Smooth muscle cell (in vitro differentiated cells): Measurements from ENCODE around the gene KIAA0513. TPM values are rescaled to one million over a fixed set of nuclear protein-coding genes. Genes with fewer than 3 reads are reported as not detected.

ENCODE experiments used
- DNase-seq: peaks from one replicate; lab custom pipeline; 2025; ENCODE audit not compliant: unreplicated experiment; lab: John Stamatoyannopoulos, UW
- H2AFZ ChIP-seq: fragments of 200-600 bp; sonication (generic); 2 replicates; pipeline ENCODE4 v1.6.0; 2016; ENCODE audit warnings: antibody characterized with exemption, low read depth, mild to moderate bottlenecking
- H3F3A ChIP-seq: fragments of 200-600 bp; sonication (generic); 2 replicates; pipeline ENCODE4 v1.6.0; 2017; ENCODE audit warnings: antibody characterized with exemption, low read depth
- H3K27ac ChIP-seq: fragments of 200-600 bp; sonication (generic); 2 replicates; pipeline ENCODE4 v1.5.1; 2016; ENCODE audit warnings: low read depth, mild to moderate bottlenecking
- H3K27me3 ChIP-seq: fragments of 200-600 bp; sonication (generic); 2 replicates; pipeline ENCODE4 v1.6.1; 2016; ENCODE audit warnings: low read depth, mild to moderate bottlenecking
- H3K36me3 ChIP-seq: fragments of 200-600 bp; sonication (generic); 2 replicates; pipeline ENCODE4 v1.5.1; 2016; ENCODE audit warnings: low read depth
- H3K4me1 ChIP-seq: fragments of 200-600 bp; sonication (generic); 2 replicates; pipeline ENCODE4 v1.5.1; 2016; ENCODE audit warnings: low read depth
- H3K4me2 ChIP-seq: fragments of 200-600 bp; sonication (generic); 2 replicates; pipeline ENCODE4 v1.6.0; 2016; ENCODE audit warnings: mild to moderate bottlenecking
- H3K4me3 ChIP-seq: fragments of 200-600 bp; sonication (generic); 2 replicates; pipeline ENCODE4 v1.5.1; 2016; ENCODE audit warnings: mild to moderate bottlenecking
- H3K79me2 ChIP-seq: fragments of 200-600 bp; sonication (generic); 2 replicates; pipeline ENCODE4 v1.6.0; 2016; ENCODE audit warnings: low read depth, mild to moderate bottlenecking
- H3K9ac ChIP-seq: fragments of 200-600 bp; sonication (generic); 2 replicates; pipeline ENCODE4 v1.6.0; 2016; ENCODE audit warnings: low read depth
- H3K9me3 ChIP-seq: fragments of 200-600 bp; sonication (generic); replicated peaks from 2 replicates; pipeline ENCODE4 v1.5.1; 2016; ENCODE audit warnings: low read depth
- H4K20me1 ChIP-seq: fragments of 200-600 bp; sonication (generic); 2 replicates; pipeline ENCODE4 v1.6.0; 2016; ENCODE audit warnings: low read depth
- CTCF ChIP-seq: fragments of 200-600 bp; sonication (generic); IDR thresholded peaks from 2 replicates; pipeline ENCODE4 v1.5.1; 2017; ENCODE audit warnings: borderline replicate concordance, mild to moderate bottlenecking, antibody characterized with exemption; ENCODE audit not compliant: insufficient read depth, poor library complexity, severe bottlenecking
- WGBS: methylation state at CpG from one replicate; pipeline ENCODE4 v1.1.7; 2016; ENCODE audit warnings: low lambda C conversion rate; 5-methylcytosine and 5-hydroxymethylcytosine counted together
- polyA plus RNA-seq: library from polyadenylated mRNA; unstranded; fragments of >200 nt; fragmentation: Nextera tagmentation; extraction: Ambion mirVana; gene quantifications from 2 replicates; pipeline ENCODE4 v1.2.1, GENCODE V29; 2016
- total RNA-seq: library from RNA; depleted of rRNA; stranded (reverse); fragments of >200 nt; gene quantifications from 2 replicates; pipeline ENCODE4 v1.2.3, GENCODE V29; 2014

KIAA0513 gene
- total and polyA plus RNA-seq, 2 experiments from 2014 or later: 3.2 to 3.3 TPM

GRCh38 chr16:85045641-85046471 lies 18.3 kb downstream of the KIAA0513 start:
- Histone ChIP-seq H3K9ac (no peak overlapping the region), H2AFZ (no peak overlapping the region)
- whole genome bisulfite sequencing: 94% methylated on average over 23 of the region's 23 CpGs

GRCh38 chr16:85046472-85046916 lies 18.9 kb downstream of the KIAA0513 start:
- H2AFZ ChIP-seq: no peak overlapping the region
- H3K9ac ChIP-seq: no peak overlapping the region
- no peak for TF ChIP-seq CTCF
- no peak overlapping the region for H3K27ac ChIP-seq
- 98% methylated on average over 8 of the region's 8 CpGs for WGBS
- peaks cover 9% of the 10 kb centered on the region for H3F3A ChIP-seq
- H3K4me1 ChIP-seq: no peaks in the 10 kb centered on the region
- H3K4me2 ChIP-seq: no peak overlapping the region
- peaks cover 53% of the 10 kb centered on the region for H4K20me1 ChIP-seq
- H3K9me3 ChIP-seq: no peaks in the 10 kb centered on the region
- no peak for DNase-seq
- no peaks in the 10 kb centered on the region for H3K79me2 ChIP-seq
- no peaks in the 10 kb centered on the region for H3K36me3 ChIP-seq
- H3K4me3 ChIP-seq: no peak overlapping the region
- H3K27me3 ChIP-seq: no peaks in the 10 kb centered on the region

More at GRCh38 chr16:85045641-85046471, 18.3 kb downstream of the KIAA0513 start:
- no peaks in the 10 kb centered on the region for H3K79me2 ChIP-seq
- H3K9me3 ChIP-seq: no peaks in the 10 kb centered on the region
- no peaks in the 10 kb centered on the region for H3K36me3 ChIP-seq
- no peak overlapping the region for H3K4me3 ChIP-seq
- no peak overlapping the region for H3K4me2 ChIP-seq
- H3K27ac ChIP-seq: no peak overlapping the region
- no peaks in the 10 kb centered on the region for H3K4me1 ChIP-seq
- peaks cover 3% of the 10 kb centered on the region for H3F3A ChIP-seq
- peaks cover 47% of the 10 kb centered on the region for H4K20me1 ChIP-seq
- TF ChIP-seq CTCF: no peak
- DNase-seq: no peak
- H3K27me3 ChIP-seq: no peaks in the 10 kb centered on the region

GRCh38 chr16:85046931-85047866 lies 19.6 kb downstream of the KIAA0513 start:
- WGBS: 48% methylated on average over 20 of the region's 20 CpGs
- no peak for TF ChIP-seq CTCF
- no peaks in the 10 kb centered on the region for H3K79me2 ChIP-seq
- H2AFZ ChIP-seq: no peak overlapping the region
- H3K9ac ChIP-seq: no peak overlapping the region
- no peaks in the 10 kb centered on the region for H3K9me3 ChIP-seq
- H3K36me3 ChIP-seq: no peaks in the 10 kb centered on the region
- peaks cover 9% of the 10 kb centered on the region for H3F3A ChIP-seq
- H3K27me3 ChIP-seq: no peaks in the 10 kb centered on the region
- DNase-seq: no peak
- peaks cover 59% of the 10 kb centered on the region for H4K20me1 ChIP-seq
- H3K4me2 ChIP-seq: no peak overlapping the region
- no peak overlapping the region for H3K4me3 ChIP-seq
- H3K4me1 ChIP-seq: no peaks in the 10 kb centered on the region
- H3K27ac ChIP-seq: no peak overlapping the region
